HL-60 (cell line): ENCODE results near the gene SENP1.

Experiments
- CTCF ChIP-seq: IDR thresholded peaks from one replicate; pipeline ENCODE4 v1.5.1; 2011; ENCODE audit warnings: low read length, control low read depth, inconsistent platforms; ENCODE audit not compliant: insufficient read depth
- GABPA ChIP-seq: IDR thresholded peaks from 2 replicates; pipeline ENCODE4 v1.6.1; 2012; ENCODE audit warnings: low read depth
- REST ChIP-seq: IDR thresholded peaks from 2 replicates; pipeline ENCODE4 v1.6.1; 2012; ENCODE audit warnings: low read depth; ENCODE audit not compliant: insufficient replicate concordance

GRCh38 chr12:48023386-48023785, 82.5 kb downstream of the SENP1 start:
- TF ChIP-seq GABPA (no peak), REST (no peak), CTCF (no peak)
